Panc1 (cell line): ENCODE measurements around the gene PPM1D.

Experiments used
- POLR2AphosphoS5 ChIP-seq: IDR thresholded peaks from 2 replicates; pipeline ENCODE4 v1.6.1; 2012; ENCODE audit warnings: mild to moderate bottlenecking, low read depth, low read length, moderate library complexity
- SIN3A ChIP-seq: IDR thresholded peaks from 2 replicates; pipeline ENCODE4 v1.6.1; 2012; ENCODE audit warnings: low read depth, mild to moderate bottlenecking, low read length, moderate library complexity, borderline replicate concordance; ENCODE audit not compliant: insufficient read depth
- TF ChIP-seq, protein P1 (sequence below): fragments of 450-650 bp; IDR thresholded peaks from 2 replicates; pipeline ENCODE4 v1.5.1; 2017; ENCODE audit warnings: mild to moderate bottlenecking
- TF ChIP-seq, protein P2 (sequence below), 2 experiments: IDR thresholded peaks; 2 replicates each; pipeline ENCODE4 v1.6.1; 2011 to 2012; ENCODE audit warnings: low read depth in 2 of 2, control low read depth in 1 of 2, low read length in 1 of 2, mild to moderate bottlenecking in 1 of 2, moderate library complexity in 1 of 2; ENCODE audit not compliant: insufficient read depth in 1 of 2

DNA sequence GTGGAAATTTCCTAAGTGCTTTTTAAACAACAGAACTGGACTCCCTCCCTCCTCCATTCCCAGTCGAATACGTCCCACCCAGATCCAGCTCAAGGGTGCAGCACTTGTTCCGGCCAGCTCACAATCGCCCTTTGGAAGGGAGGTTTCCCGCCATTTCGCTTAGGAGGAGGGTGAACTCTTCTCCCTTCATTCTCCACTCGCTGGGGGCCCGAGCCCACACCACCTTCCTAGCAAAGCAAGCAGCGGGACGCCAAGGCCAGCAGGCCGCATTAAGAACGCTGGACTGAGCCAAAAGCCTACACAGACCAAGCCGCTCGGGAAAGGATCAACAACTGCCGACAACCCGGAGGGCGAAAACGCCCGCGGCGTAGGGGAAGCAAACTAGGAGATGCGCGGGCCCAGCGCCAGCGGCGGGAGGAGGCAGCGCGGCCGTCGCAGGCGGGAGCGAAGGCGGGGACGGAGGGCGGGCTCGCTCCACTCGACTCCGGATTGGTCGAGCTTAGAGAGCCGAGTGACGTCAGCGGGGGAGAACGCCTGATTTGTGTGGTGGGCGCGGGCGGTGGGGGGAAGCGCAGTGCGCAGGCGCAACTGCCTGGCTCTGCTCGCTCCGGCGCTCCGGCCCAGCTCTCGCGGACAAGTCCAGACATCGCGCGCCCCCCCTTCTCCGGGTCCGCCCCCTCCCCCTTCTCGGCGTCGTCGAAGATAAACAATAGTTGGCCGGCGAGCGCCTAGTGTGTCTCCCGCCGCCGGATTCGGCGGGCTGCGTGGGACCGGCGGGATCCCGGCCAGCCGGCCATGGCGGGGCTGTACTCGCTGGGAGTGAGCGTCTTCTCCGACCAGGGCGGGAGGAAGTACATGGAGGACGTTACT, at the start of gene PPM1D:
- TF ChIP-seq, protein P1, sequence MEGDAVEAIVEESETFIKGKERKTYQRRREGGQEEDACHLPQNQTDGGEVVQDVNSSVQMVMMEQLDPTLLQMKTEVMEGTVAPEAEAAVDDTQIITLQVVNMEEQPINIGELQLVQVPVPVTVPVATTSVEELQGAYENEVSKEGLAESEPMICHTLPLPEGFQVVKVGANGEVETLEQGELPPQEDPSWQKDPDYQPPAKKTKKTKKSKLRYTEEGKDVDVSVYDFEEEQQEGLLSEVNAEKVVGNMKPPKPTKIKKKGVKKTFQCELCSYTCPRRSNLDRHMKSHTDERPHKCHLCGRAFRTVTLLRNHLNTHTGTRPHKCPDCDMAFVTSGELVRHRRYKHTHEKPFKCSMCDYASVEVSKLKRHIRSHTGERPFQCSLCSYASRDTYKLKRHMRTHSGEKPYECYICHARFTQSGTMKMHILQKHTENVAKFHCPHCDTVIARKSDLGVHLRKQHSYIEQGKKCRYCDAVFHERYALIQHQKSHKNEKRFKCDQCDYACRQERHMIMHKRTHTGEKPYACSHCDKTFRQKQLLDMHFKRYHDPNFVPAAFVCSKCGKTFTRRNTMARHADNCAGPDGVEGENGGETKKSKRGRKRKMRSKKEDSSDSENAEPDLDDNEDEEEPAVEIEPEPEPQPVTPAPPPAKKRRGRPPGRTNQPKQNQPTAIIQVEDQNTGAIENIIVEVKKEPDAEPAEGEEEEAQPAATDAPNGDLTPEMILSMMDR = no peak
- peak; percentile 88 for TF ChIP-seq POLR2AphosphoS5
- TF ChIP-seq, protein P2, sequence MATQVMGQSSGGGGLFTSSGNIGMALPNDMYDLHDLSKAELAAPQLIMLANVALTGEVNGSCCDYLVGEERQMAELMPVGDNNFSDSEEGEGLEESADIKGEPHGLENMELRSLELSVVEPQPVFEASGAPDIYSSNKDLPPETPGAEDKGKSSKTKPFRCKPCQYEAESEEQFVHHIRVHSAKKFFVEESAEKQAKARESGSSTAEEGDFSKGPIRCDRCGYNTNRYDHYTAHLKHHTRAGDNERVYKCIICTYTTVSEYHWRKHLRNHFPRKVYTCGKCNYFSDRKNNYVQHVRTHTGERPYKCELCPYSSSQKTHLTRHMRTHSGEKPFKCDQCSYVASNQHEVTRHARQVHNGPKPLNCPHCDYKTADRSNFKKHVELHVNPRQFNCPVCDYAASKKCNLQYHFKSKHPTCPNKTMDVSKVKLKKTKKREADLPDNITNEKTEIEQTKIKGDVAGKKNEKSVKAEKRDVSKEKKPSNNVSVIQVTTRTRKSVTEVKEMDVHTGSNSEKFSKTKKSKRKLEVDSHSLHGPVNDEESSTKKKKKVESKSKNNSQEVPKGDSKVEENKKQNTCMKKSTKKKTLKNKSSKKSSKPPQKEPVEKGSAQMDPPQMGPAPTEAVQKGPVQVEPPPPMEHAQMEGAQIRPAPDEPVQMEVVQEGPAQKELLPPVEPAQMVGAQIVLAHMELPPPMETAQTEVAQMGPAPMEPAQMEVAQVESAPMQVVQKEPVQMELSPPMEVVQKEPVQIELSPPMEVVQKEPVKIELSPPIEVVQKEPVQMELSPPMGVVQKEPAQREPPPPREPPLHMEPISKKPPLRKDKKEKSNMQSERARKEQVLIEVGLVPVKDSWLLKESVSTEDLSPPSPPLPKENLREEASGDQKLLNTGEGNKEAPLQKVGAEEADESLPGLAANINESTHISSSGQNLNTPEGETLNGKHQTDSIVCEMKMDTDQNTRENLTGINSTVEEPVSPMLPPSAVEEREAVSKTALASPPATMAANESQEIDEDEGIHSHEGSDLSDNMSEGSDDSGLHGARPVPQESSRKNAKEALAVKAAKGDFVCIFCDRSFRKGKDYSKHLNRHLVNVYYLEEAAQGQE (IDR thresholded peaks at IDR 0.05; ENCODE audit: insufficient read depth in 1 of 2, low read depth in 2 of 2, low read length in 1 of 2) = no peak
- TF ChIP-seq SIN3A = peak; percentile 65
